Measurements from ENCODE around the gene OGA. TPM values are rescaled to one million over a fixed set of nuclear protein-coding genes. Genes with fewer than 3 reads are reported as not detected.
A peak's percentile ranks its signal among the peaks of the same experiment; 100 is the strongest.

OGA gene
- total RNA-seq, 1 experiment from 2014 or later = 96.1 TPM

- ChIA-PET CTCF (interaction anchor here (0.6 to 3.5 kb wide), 7 partner anchors 10 to 266 kb away, joined by 3 to 25 read pairs (median 4); no protein-coding TSS in a partner anchor), POLR2A (interaction anchor here (1.3 kb wide), 1 partner anchor 12 kb away, joined by 3 read pairs; no protein-coding TSS in a partner anchor)
- no peak for TF ChIP-seq CTCF (IDR thresholded peaks at IDR 0.05; ENCODE audit: unreplicated experiment)
- intact Hi-C loops (cut with micrococcal nuclease) = no loop called here
- no peak overlapping the region for H3K27ac Mint-ChIP-seq (ENCODE audit: low read depth, unreplicated experiment)
- no peaks in the 10 kb centered on the region for H3K4me1 Mint-ChIP-seq (ENCODE audit: insufficient read depth, unreplicated experiment)
- H3K4me3 Mint-ChIP-seq (ENCODE audit: unreplicated experiment) = no peak overlapping the region
- peaks cover 21% of the 10 kb centered on the region for H3K36me3 Mint-ChIP-seq (ENCODE audit: insufficient read depth, unreplicated experiment)
- peaks cover 9% of the 10 kb centered on the region for H3K9me3 Mint-ChIP-seq (ENCODE audit: unreplicated experiment)
- H3K27me3 Mint-ChIP-seq (ENCODE audit: insufficient read depth, unreplicated experiment) = no peaks in the 10 kb centered on the region
- no peak for DNase-seq (ENCODE audit: unreplicated experiment)
- BruUV-seq (replicated peaks) = no TSS peak
Measured at GRCh38 chr10:101858723-101859500, 40.7 kb upstream of the OGA start.

- no peaks in the 10 kb centered on the region for H3K27me3 Mint-ChIP-seq (ENCODE audit: insufficient read depth, unreplicated experiment)
- H3K27ac Mint-ChIP-seq (ENCODE audit: low read depth, unreplicated experiment) = no peak overlapping the region
- H3K4me3 Mint-ChIP-seq (ENCODE audit: unreplicated experiment) = no peak overlapping the region
- DNase-seq (ENCODE audit: unreplicated experiment) = no peak
- intact Hi-C loops (cut with micrococcal nuclease) = no loop called here
- POLR2A ChIA-PET = interaction anchor here (1.4 kb wide), 1 partner anchor 17 kb away, joined by 3 read pairs; no protein-coding TSS in a partner anchor
- H3K36me3 Mint-ChIP-seq (ENCODE audit: insufficient read depth, unreplicated experiment) = peaks cover 21% of the 10 kb centered on the region
- CTCF ChIA-PET = interaction anchor here (1.3 to 3.5 kb wide), 4 partner anchors 17 to 152 kb away, joined by 4 to 25 read pairs (median 9); no protein-coding TSS in a partner anchor
- H3K4me1 Mint-ChIP-seq (ENCODE audit: insufficient read depth, unreplicated experiment) = no peaks in the 10 kb centered on the region
- no TSS peak for BruUV-seq (replicated peaks)
- H3K9me3 Mint-ChIP-seq (ENCODE audit: unreplicated experiment) = peaks cover 9% of the 10 kb centered on the region
- TF ChIP-seq CTCF (IDR thresholded peaks at IDR 0.05; ENCODE audit: unreplicated experiment) = no peak
Measured at GRCh38 chr10:101857802-101858476, 39.7 kb upstream of the OGA start.

GRCh38 chr10:101856626-101857025 lies 38.4 kb upstream of the OGA start:
- Mint-ChIP-seq H3K27me3 (ENCODE audit: insufficient read depth, unreplicated experiment) (no peaks in the 10 kb centered on the region), H3K36me3 (ENCODE audit: insufficient read depth, unreplicated experiment) (peaks cover 21% of the 10 kb centered on the region), H3K27ac (ENCODE audit: low read depth, unreplicated experiment) (no peak overlapping the region), H3K4me3 (ENCODE audit: unreplicated experiment) (no peak overlapping the region), H3K4me1 (ENCODE audit: insufficient read depth, unreplicated experiment) (no peaks in the 10 kb centered on the region), H3K9me3 (ENCODE audit: unreplicated experiment) (peaks cover 9% of the 10 kb centered on the region)
- intact Hi-C loops (cut with micrococcal nuclease) = no loop called here
- ChIA-PET POLR2A (interaction anchor here (1.3 to 1.4 kb wide), 2 partner anchors 18 to 38 kb away, joined by 3 to 4 read pairs; partner anchors contain the start of gene OGA), CTCF (interaction anchor here (0.6 to 2.8 kb wide), 6 partner anchors 13 to 233 kb away, joined by 3 to 20 read pairs (median 4); no protein-coding TSS in a partner anchor)
- BruUV-seq (replicated peaks) = no TSS peak
- TF ChIP-seq CTCF (IDR thresholded peaks at IDR 0.05; ENCODE audit: unreplicated experiment) = no peak
- peak; percentile 34 for DNase-seq (ENCODE audit: unreplicated experiment)

Data from MCF 10A (cell line).